AG04449 (cell line): ENCODE data around the gene GJD3.

ENCODE experiments used
- CTCF ChIA-PET: fragments of 350-600 bp; formaldehyde crosslinking; extraction: SDS; loops from one replicate; lab custom pipeline; 2021; ENCODE audit warnings: antibody characterized with exemption; lab: Yijun Ruan, JAX
- POLR2A ChIA-PET: fragments of 400-600, 350-600 bp; formaldehyde crosslinking; extraction: SDS; loops from one replicate; lab custom pipeline; 2020; ENCODE audit warnings: antibody characterized with exemption, inconsistent platforms; lab: Yijun Ruan, JAX
- DNase-seq: peaks from one replicate; pipeline ENCODE4 v3.0.0-alpha.2; 2010; ENCODE audit warnings: low read depth, low spot score
- H3K4me3 ChIP-seq: 2 replicates; pipeline ENCODE4 v1.5.1; 2011; ENCODE audit warnings: low read depth, mild to moderate bottlenecking, control low read depth, low read length
- CTCF ChIP-seq: IDR thresholded peaks from one replicate; pipeline ENCODE4 v1.5.1; 2011; ENCODE audit warnings: mild to moderate bottlenecking, moderate library complexity, low read length, control low read depth, inconsistent platforms; ENCODE audit not compliant: insufficient read depth; ENCODE audit errors: missing control alignments

GJD3 gene

GRCh38 chr17:40338058-40338457, 26.5 kb downstream of the GJD3 start:
- TF ChIP-seq CTCF, result no peak
- CTCF ChIA-PET, result interaction anchor here (1.1 to 9.6 kb wide), 3 partner anchors 16 to 77 kb away, joined by 3 to 79 read pairs (median 4); no protein-coding TSS in a partner anchor
- no peak for DNase-seq
- no peak overlapping the region for H3K4me3 ChIP-seq
- POLR2A ChIA-PET, result no interaction called here

DNA sequence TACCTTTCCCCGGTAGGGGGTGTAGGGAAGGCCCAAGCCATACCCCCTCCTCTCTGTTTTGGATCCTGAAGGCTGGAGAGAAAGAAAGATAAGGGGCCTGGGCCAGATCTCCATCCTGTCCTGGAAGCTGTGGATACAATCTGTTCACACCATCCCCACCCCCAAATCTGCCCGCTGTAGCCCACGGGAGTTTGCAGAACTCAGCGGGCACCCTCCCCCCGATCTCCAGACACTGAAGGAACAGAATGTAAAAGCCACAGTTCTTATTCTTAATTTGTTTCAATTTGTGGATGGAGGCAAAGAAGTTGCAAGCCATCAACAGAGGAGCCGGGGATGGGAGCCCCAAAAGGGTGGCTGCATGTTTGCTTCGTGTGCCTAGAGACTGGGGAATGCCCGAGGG, 27.2 kb downstream of the GJD3 start:
- H3K4me3 ChIP-seq, result no peak overlapping the region
- DNase-seq, result no peak
- ChIA-PET POLR2A (no interaction called here), CTCF (interaction anchor here (1.0 to 1.2 kb wide), 2 partner anchors 10 to 17 kb away, joined by 3 to 5 read pairs; no protein-coding TSS in a partner anchor)
- no peak for TF ChIP-seq CTCF

DNA sequence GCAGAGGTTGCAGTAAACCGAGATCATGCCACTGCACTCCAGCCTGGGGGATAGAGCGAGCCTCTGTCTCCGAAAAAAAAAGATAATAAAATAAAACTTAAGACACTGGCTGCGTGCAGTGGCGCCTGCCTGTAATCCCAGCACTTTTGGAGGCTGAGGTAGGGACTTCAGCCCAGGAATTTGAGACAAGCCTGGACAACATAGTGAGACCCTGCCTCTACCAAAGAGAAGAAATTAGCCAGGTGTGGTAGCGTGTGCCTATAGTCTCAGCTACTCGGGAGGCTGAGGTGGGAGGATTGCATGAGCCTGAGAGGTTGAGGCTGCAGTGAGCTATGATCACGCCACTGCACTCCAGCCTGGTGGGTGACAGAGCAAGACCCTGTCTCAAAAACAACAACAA, 28.9 kb downstream of the GJD3 start:
- no peak for TF ChIP-seq CTCF
- no peak for DNase-seq
- POLR2A ChIA-PET, result interaction anchor here (0.6 kb wide), 1 partner anchor 100 kb away, joined by 5 read pairs; no protein-coding TSS in a partner anchor
- CTCF ChIA-PET, result interaction anchor here (0.9 to 1.7 kb wide), 2 partner anchors 10 to 19 kb away, joined by 3 to 5 read pairs; no protein-coding TSS in a partner anchor
- H3K4me3 ChIP-seq, result no peak overlapping the region

DNA sequence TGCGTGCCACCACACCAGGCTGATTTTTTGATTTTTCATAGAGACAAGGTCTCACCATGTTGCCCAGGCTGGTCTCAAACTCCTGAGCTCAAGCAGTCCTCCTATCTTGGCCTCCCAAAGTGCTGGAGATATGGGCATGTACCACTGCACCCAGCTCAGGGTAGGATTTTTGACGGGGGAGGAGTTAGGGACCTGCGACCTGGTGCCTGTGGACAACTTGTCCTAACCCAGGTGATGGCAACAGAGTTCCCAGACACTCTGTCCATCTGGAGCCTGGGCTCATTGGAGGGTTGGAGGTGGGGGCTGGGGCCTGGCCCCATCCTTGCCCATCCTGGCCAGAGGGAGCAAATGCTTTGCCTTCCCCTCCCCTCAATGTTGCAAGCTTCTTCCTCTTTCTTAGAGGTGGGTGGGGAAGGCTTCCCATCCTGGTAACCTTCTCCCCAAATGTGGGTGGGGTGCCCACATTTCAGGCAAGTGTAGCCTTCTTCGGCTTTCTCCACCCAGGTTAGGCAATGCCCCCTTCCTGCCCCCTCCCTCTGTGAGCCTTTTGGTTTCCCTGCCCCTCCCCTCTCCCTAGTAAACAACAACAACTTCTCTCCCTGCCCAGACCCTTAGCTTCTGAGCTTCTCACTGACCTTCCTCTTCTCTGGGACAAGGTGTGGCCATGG, 30.6 kb downstream of the GJD3 start:
- DNase-seq, result no peak
- TF ChIP-seq CTCF, result no peak
- ChIA-PET POLR2A (no interaction called here), CTCF (interaction anchor here (0.6 to 1.8 kb wide), 9 partner anchors 15 to 227 kb away, joined by 3 to 6 read pairs (median 3); no protein-coding TSS in a partner anchor)
- H3K4me3 ChIP-seq, result no peak overlapping the region

GRCh38 chr17:40331743-40332641, 32.5 kb downstream of the GJD3 start:
- ChIA-PET CTCF (interaction anchor here (0.8 to 2.1 kb wide), 2 partner anchors 29 to 130 kb away, joined by 3 to 6 read pairs; no protein-coding TSS in a partner anchor), POLR2A (no interaction called here)
- TF ChIP-seq CTCF, result no peak
- H3K4me3 ChIP-seq, result no peak overlapping the region
- no peak for DNase-seq
